Loucy (cell line): Measurements from ENCODE around the gene RAB27B.

Experiments
- CTCF ChIP-seq: fragments of 200-600 bp; sonication (generic); conservative IDR thresholded peaks from 2 replicates; pipeline ENCODE4 v1.5.1; 2014; ENCODE audit warnings: mild to moderate bottlenecking, antibody characterized with exemption, low read length
- EZH2phosphoT487 ChIP-seq: fragments of 200-600 bp; IDR thresholded peaks from 2 replicates; pipeline ENCODE4 v1.6.1; 2018; ENCODE audit warnings: antibody characterized with exemption, mild to moderate bottlenecking, moderate library complexity, borderline replicate concordance

GRCh38 chr18:54791657-54792056 is 36.6 kb upstream of the RAB27B start:
- TF ChIP-seq CTCF: no peak
- no peak for TF ChIP-seq EZH2phosphoT487
